Measurements from ENCODE around the gene DCHS1. TPM values are rescaled to one million over a fixed set of nuclear protein-coding genes. Genes with fewer than 3 reads are reported as not detected.

The DCHS1 gene
- total RNA-seq, 1 donor from 2014 or later: 29.0 TPM

GRCh38 chr11:6670202-6670830, 14.7 kb upstream of the DCHS1 start:
- DNase-seq: no peak

- DNase-seq: no peak
These were observed 12.2 kb upstream of the DCHS1 start for GRCh38 chr11:6667733-6668374.

GRCh38 chr11:6666302-6667183, 10.9 kb upstream of the DCHS1 start:
- DNase-seq: no peak

- peak; percentile 50 for DNase-seq
These were observed 8.9 kb upstream of the DCHS1 start for GRCh38 chr11:6664551-6664950.

- no peak for DNase-seq
These were observed 8.3 kb upstream of the DCHS1 start for GRCh38 chr11:6663794-6664469.

- DNase-seq: no peak
These were observed 5.1 kb upstream of the DCHS1 start for GRCh38 chr11:6660712-6661111.

- DNase-seq: no peak
These were observed 3.0 kb upstream of the DCHS1 start for GRCh38 chr11:6658647-6659046.

GRCh38 chr11:6657346-6657745, 1.7 kb upstream of the DCHS1 start:
- no peak for DNase-seq

- DNase-seq: no peak
These were observed 1.3 kb upstream of the DCHS1 start for GRCh38 chr11:6656936-6657335.

GRCh38 chr11:6656584-6656915, 941 bp upstream of the DCHS1 start:
- no peak for DNase-seq

- peak; percentile 49 for DNase-seq
These were observed 404 bp downstream of the DCHS1 start for GRCh38 chr11:6655020-6655789.

- no peak for DNase-seq
These were observed 1.2 kb downstream of the DCHS1 start for GRCh38 chr11:6654281-6655019.

GRCh38 chr11:6653656-6654055, 2.0 kb downstream of the DCHS1 start:
- no peak for DNase-seq

GRCh38 chr11:6653097-6653496, 2.5 kb downstream of the DCHS1 start:
- DNase-seq: no peak

GRCh38 chr11:6652182-6652581, 3.4 kb downstream of the DCHS1 start:
- DNase-seq: no peak

GRCh38 chr11:6650980-6651379, 4.6 kb downstream of the DCHS1 start:
- no peak for DNase-seq

GRCh38 chr11:6650104-6650503, 5.5 kb downstream of the DCHS1 start:
- no peak for DNase-seq

- no peak for DNase-seq
These were observed 7.1 kb downstream of the DCHS1 start for GRCh38 chr11:6648501-6648900.

GRCh38 chr11:6647836-6648235, 7.8 kb downstream of the DCHS1 start:
- no peak for DNase-seq

- peak; percentile 52 for DNase-seq
These were observed 8.5 kb downstream of the DCHS1 start for GRCh38 chr11:6646918-6647679.

- DNase-seq: peak; percentile 89
These were observed 9.1 kb downstream of the DCHS1 start for GRCh38 chr11:6646576-6646917.

Data from skin of body (tissue), 2 donors.